GM19351 (cell line): ENCODE measurements around the gene ETNK2.

Experiments used
- ATAC-seq: cut with Tn5 transposase; IDR thresholded peaks from one replicate; pipeline ENCODE4 v1.9.1; 2021; ENCODE audit warnings: mild to moderate bottlenecking, moderate library complexity; ENCODE audit not compliant: unreplicated experiment

The ETNK2 gene

DNA sequence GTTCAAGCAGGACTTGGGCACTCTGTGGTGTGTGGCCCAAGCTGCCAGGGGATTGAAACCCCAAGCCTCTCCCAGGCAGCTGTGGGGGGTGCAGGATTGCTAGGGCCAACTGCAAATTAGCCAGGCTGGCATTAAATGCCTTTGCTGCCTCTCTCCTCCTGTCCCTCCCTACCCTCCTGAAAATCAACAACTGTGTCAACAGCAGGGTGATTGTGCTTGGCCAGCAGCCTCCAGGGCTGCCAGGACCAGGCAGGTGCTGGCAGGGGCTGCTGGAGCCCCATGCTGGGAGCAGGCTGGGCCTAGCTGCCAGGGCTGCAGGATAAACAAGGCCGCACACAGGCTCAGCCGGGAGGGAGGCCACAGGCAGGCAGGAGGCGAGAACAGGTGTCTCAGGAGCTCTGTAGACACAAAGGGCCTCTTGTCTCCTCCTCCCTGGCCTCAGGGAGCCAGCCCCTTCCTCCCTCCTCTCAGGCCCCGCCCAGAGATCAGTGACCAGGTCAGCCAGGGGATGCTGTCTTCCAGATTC lies 67.5 kb downstream of the ETNK2 start:
- ATAC-seq, result no peak

DNA sequence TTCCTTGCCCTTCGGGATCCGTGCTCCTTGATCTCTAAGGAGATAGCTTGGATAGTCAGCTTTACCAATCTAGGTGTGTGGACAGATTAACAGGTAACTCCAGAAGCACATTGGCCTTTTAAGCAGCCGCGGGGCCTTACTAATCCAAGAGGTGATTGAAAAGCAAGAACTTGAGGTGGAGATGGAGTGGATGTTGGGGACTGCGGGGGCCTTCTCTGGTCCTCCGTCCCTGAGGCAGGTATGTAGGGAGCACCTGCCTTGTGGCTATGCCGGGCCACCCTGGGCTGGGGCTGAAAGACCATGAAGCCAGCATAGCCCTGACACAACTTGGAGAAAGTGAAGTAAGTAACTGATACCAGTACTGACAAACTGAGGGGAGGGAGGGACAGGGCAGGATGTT lies 68.4 kb downstream of the ETNK2 start:
- no peak for ATAC-seq

DNA sequence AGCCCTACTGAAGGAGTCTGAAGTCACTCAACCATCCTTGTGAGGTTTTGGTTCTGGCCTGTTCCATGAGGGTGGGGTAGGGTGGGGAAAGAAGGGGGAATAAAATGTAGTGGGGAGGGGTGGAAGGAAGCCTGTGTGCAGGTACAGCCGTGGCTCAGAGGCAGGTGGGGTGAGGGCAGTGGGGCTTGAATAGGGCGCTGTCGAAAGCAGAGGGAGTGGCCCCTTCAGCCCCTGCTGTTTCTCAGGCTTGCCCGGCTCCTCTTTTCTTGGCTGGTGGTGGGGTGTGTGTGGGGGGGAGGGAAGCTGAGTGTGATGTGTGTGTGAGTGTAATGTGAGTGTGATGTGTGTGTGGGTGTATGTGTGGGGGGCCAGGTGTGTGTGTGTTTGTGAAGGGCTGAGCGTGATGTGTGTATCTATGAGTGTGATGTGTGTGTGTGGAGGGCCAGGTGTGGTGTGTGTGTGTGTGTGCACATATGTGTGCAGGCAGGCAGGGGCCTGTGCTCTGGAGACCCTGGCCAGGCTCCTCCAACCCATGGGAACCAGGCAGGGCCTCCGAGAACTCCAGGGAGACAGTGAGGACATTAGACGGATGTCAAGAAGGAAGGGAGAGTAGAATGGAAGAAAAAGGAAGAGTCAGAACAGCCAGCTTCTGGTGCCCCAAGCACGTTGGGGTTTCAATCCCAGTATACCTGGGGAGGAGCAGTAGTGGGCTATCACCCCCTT lies 69.9 kb downstream of the ETNK2 start:
- ATAC-seq, result no peak

DNA sequence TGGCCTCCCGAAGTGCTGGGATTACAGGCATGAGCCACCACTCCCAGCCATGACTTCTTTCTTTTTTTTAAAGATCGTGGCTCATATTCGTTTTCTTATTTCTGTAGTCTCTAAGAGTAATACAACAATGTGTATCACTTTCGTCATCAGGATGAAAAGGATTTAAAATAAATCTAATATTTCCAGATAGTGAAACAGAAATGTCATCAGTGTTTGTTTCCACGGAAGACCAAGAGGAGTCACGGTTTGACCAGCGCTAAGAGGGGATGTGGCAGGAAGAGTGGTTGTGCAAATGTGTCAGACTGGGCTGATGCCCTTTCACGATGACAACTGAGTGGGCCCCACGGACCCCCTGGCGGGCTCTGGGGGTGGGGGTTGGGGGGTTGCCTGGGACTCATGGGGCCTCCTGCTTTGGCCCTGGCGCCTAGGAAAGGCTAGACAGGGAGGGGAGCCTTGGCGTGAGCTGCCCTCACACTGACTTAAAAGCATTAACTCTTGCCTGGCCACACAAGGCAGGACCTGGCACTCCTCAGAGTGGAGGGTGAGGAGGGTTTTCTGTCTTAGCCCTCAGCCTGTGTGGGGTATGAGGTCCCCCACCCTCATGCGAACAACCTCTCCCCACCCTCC lies 70.6 kb downstream of the ETNK2 start:
- ATAC-seq, result no peak
